ENCODE data around the gene TTLL5.

The TTLL5 gene

DNA sequence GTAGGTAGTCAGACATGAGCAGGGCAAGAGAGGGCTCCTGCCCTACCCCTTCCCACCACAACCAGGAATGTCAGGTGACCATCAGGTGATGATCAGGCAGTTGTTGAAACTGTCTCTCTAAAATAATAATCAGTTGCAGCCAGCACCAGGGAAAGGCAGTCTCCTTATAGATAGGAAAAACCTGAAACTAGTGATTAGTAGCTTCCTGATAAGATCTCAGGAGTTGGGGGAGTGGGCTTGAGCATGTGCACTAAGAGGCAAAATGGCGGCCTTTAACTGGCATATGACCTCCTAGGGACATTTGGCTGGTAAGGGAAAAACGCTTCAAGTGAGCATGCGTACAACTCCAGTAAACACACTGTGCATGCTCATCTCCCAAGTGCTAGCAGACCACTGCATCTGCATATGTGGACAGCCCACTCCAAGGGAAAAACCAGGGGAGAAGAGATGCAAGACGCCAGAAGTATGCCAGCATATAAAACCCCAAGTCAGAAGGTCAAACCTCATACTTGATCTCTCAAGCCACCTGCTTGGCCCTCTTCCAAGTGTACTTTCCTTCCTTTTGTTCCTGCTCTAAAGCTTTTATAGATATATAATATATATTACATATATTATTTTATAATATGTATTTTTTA, 283.7 kb downstream of the TTLL5 start:
- Histone ChIP-seq H3K9ac (ENCODE audit: low read depth, low read length, poor library complexity) (no peak overlapping the region), H3K79me1 (ENCODE audit: low read depth, low read length) (no peaks in the 10 kb centered on the region), H3K9me3 (replicated peaks in 1 of 2; ENCODE audit: control insufficient read depth in 2 of 2, insufficient read depth in 1 of 2, low read depth in 1 of 2, low read length in 2 of 2) (no peaks in the 10 kb centered on the region), H2BK15ac (ENCODE audit: low read length) (no peak overlapping the region), H3K36me3 (replicated peaks in 1 of 2; ENCODE audit: control insufficient read depth in 2 of 2, insufficient read depth in 2 of 2, low read length in 2 of 2) (peaks cover 0 to 3% of the 10 kb centered on the region in 2 donors), H3K4me1 (ENCODE audit: control insufficient read depth in 2 of 2, insufficient read depth in 1 of 2, low read depth in 1 of 2, low read length in 2 of 2) (no peaks in the 10 kb centered on the region), H3K23ac (ENCODE audit: low read depth, low read length, poor library complexity) (no peak overlapping the region), H3K27ac (replicated peaks; ENCODE audit: low read length) (no peak overlapping the region), H4K8ac (ENCODE audit: low read depth, low read length) (no peak overlapping the region), H2BK12ac (ENCODE audit: low read length) (no peak overlapping the region), H2AFZ (ENCODE audit: low read length) (no peak overlapping the region), H2BK5ac (ENCODE audit: low read length) (no peak overlapping the region), H3K4ac (ENCODE audit: low read length) (no peak overlapping the region), H3K27me3 (ENCODE audit: control insufficient read depth in 3 of 3, insufficient read depth in 3 of 3, low read depth in 1 of 3, low read length in 3 of 3) (no peaks in the 10 kb centered on the region), H3K14ac (ENCODE audit: low read length) (no peak overlapping the region), H3K18ac (ENCODE audit: low read length) (no peak overlapping the region), H3K4me2 (ENCODE audit: insufficient read depth, low read length, poor library complexity, severe bottlenecking) (no peak overlapping the region), H3K4me3 (ENCODE audit: low read length in 2 of 2) (no peak overlapping the region), H2AK5ac (ENCODE audit: low read depth, low read length) (no peak overlapping the region), H2BK120ac (ENCODE audit: low read depth, low read length) (no peak overlapping the region), H4K91ac (ENCODE audit: low read depth, low read length, poor library complexity) (no peak overlapping the region)
- DNase-seq (ENCODE audit: low spot score), result no peak
- WGBS, 2 donors (ENCODE audit: extremely low coverage in 2 of 2, insufficient read length in 2 of 2, insufficient replicate concordance in 1 of 2), result no CpG with 5 or more reads among the region's 4 CpGs

GRCh38 chr14:75946785-75947184, 285.7 kb downstream of the TTLL5 start:
- Histone ChIP-seq H2AK5ac (ENCODE audit: low read depth, low read length) (no peak overlapping the region), H3K27ac (replicated peaks; ENCODE audit: low read length) (no peak overlapping the region), H4K8ac (ENCODE audit: low read depth, low read length) (no peak overlapping the region), H3K23ac (ENCODE audit: low read depth, low read length, poor library complexity) (no peak overlapping the region), H3K4me2 (ENCODE audit: insufficient read depth, low read length, poor library complexity, severe bottlenecking) (no peak overlapping the region), H3K27me3 (ENCODE audit: control insufficient read depth in 3 of 3, insufficient read depth in 3 of 3, low read depth in 1 of 3, low read length in 3 of 3) (no peaks in the 10 kb centered on the region), H2BK5ac (ENCODE audit: low read length) (no peak overlapping the region), H2BK120ac (ENCODE audit: low read depth, low read length) (no peak overlapping the region), H3K14ac (ENCODE audit: low read length) (no peak overlapping the region), H3K4me1 (ENCODE audit: control insufficient read depth in 2 of 2, insufficient read depth in 1 of 2, low read depth in 1 of 2, low read length in 2 of 2) (no peaks in the 10 kb centered on the region), H2AFZ (ENCODE audit: low read length) (no peak overlapping the region), H2BK15ac (ENCODE audit: low read length) (no peak overlapping the region), H3K36me3 (replicated peaks in 1 of 2; ENCODE audit: control insufficient read depth in 2 of 2, insufficient read depth in 2 of 2, low read length in 2 of 2) (peaks cover 0 to 3% of the 10 kb centered on the region in 2 donors), H2BK12ac (ENCODE audit: low read length) (no peak overlapping the region), H3K4ac (ENCODE audit: low read length) (no peak overlapping the region), H3K9me3 (replicated peaks in 1 of 2; ENCODE audit: control insufficient read depth in 2 of 2, insufficient read depth in 1 of 2, low read depth in 1 of 2, low read length in 2 of 2) (no peaks in the 10 kb centered on the region), H3K9ac (ENCODE audit: low read depth, low read length, poor library complexity) (no peak overlapping the region), H3K79me1 (ENCODE audit: low read depth, low read length) (no peaks in the 10 kb centered on the region), H3K4me3 (ENCODE audit: low read length in 2 of 2) (no peak overlapping the region), H3K18ac (ENCODE audit: low read length) (no peak overlapping the region), H4K91ac (ENCODE audit: low read depth, low read length, poor library complexity) (no peak overlapping the region)
- DNase-seq (ENCODE audit: low spot score), result no peak
- WGBS, 2 donors (ENCODE audit: extremely low coverage in 2 of 2, insufficient read length in 2 of 2, insufficient replicate concordance in 1 of 2), result no CpG with 5 or more reads among the region's 5 CpGs

- no peak overlapping the region for H3K4me3 ChIP-seq (ENCODE audit: low read length in 2 of 2)
- no peak overlapping the region for H3K27ac ChIP-seq (replicated peaks; ENCODE audit: low read length)
- no peak for DNase-seq (ENCODE audit: low spot score)
- H3K79me1 ChIP-seq (ENCODE audit: low read depth, low read length), result no peaks in the 10 kb centered on the region
- peaks cover 3 to 12% of the 10 kb centered on the region in 2 donors for H3K36me3 ChIP-seq (replicated peaks in 1 of 2; ENCODE audit: control insufficient read depth in 2 of 2, insufficient read depth in 2 of 2, low read length in 2 of 2)
- no peak overlapping the region for H2BK12ac ChIP-seq (ENCODE audit: low read length)
- H3K9ac ChIP-seq (ENCODE audit: low read depth, low read length, poor library complexity), result no peak overlapping the region
- H2BK5ac ChIP-seq (ENCODE audit: low read length), result no peak overlapping the region
- no peak overlapping the region for H2BK120ac ChIP-seq (ENCODE audit: low read depth, low read length)
- no peak overlapping the region for H2AFZ ChIP-seq (ENCODE audit: low read length)
- H3K9me3 ChIP-seq (replicated peaks in 1 of 2; ENCODE audit: control insufficient read depth in 2 of 2, insufficient read depth in 1 of 2, low read depth in 1 of 2, low read length in 2 of 2), result peaks cover 2 to 4% of the 10 kb centered on the region in 2 donors
- no peak overlapping the region for H3K4ac ChIP-seq (ENCODE audit: low read length)
- H3K4me2 ChIP-seq (ENCODE audit: insufficient read depth, low read length, poor library complexity, severe bottlenecking), result no peak overlapping the region
- no peaks in the 10 kb centered on the region for H3K27me3 ChIP-seq (ENCODE audit: control insufficient read depth in 3 of 3, insufficient read depth in 3 of 3, low read depth in 1 of 3, low read length in 3 of 3)
- H3K23ac ChIP-seq (ENCODE audit: low read depth, low read length, poor library complexity), result no peak overlapping the region
- H3K4me1 ChIP-seq (ENCODE audit: control insufficient read depth in 2 of 2, insufficient read depth in 1 of 2, low read depth in 1 of 2, low read length in 2 of 2), result no peaks in the 10 kb centered on the region
- H4K8ac ChIP-seq (ENCODE audit: low read depth, low read length), result no peak overlapping the region
- no peak overlapping the region for H3K14ac ChIP-seq (ENCODE audit: low read length)
- H2AK5ac ChIP-seq (ENCODE audit: low read depth, low read length), result no peak overlapping the region
- no CpG with 5 or more reads among the region's 3 CpGs for WGBS, 2 donors (ENCODE audit: extremely low coverage in 2 of 2, insufficient read length in 2 of 2, insufficient replicate concordance in 1 of 2)
- H2BK15ac ChIP-seq (ENCODE audit: low read length), result no peak overlapping the region
- H3K18ac ChIP-seq (ENCODE audit: low read length), result no peak overlapping the region
- H4K91ac ChIP-seq (ENCODE audit: low read depth, low read length, poor library complexity), result no peak overlapping the region
These were observed 291.4 kb downstream of the TTLL5 start for GRCh38 chr14:75952489-75952888.

GRCh38 chr14:75959031-75959430, 298.0 kb downstream of the TTLL5 start:
- Histone ChIP-seq H3K79me1 (ENCODE audit: low read depth, low read length) (no peaks in the 10 kb centered on the region), H3K36me3 (replicated peaks in 1 of 2; ENCODE audit: control insufficient read depth in 2 of 2, insufficient read depth in 2 of 2, low read length in 2 of 2) (peaks cover 5 to 14% of the 10 kb centered on the region in 2 donors), H3K27me3 (ENCODE audit: control insufficient read depth in 3 of 3, insufficient read depth in 3 of 3, low read depth in 1 of 3, low read length in 3 of 3) (no peaks in the 10 kb centered on the region), H3K4me3 (ENCODE audit: low read length in 2 of 2) (no peak overlapping the region), H3K4ac (ENCODE audit: low read length) (no peak overlapping the region), H2BK5ac (ENCODE audit: low read length) (no peak overlapping the region), H4K91ac (ENCODE audit: low read depth, low read length, poor library complexity) (no peak overlapping the region), H4K8ac (ENCODE audit: low read depth, low read length) (no peak overlapping the region), H3K23ac (ENCODE audit: low read depth, low read length, poor library complexity) (no peak overlapping the region), H3K4me2 (ENCODE audit: insufficient read depth, low read length, poor library complexity, severe bottlenecking) (no peak overlapping the region), H3K4me1 (ENCODE audit: control insufficient read depth in 2 of 2, insufficient read depth in 1 of 2, low read depth in 1 of 2, low read length in 2 of 2) (no peaks in the 10 kb centered on the region), H2BK120ac (ENCODE audit: low read depth, low read length) (no peak overlapping the region), H2AFZ (ENCODE audit: low read length) (no peak overlapping the region), H3K9ac (ENCODE audit: low read depth, low read length, poor library complexity) (no peak overlapping the region), H2AK5ac (ENCODE audit: low read depth, low read length) (no peak overlapping the region), H2BK15ac (ENCODE audit: low read length) (no peak overlapping the region), H3K27ac (replicated peaks; ENCODE audit: low read length) (no peak overlapping the region), H3K9me3 (replicated peaks in 1 of 2; ENCODE audit: control insufficient read depth in 2 of 2, insufficient read depth in 1 of 2, low read depth in 1 of 2, low read length in 2 of 2) (no peaks in the 10 kb centered on the region), H3K18ac (ENCODE audit: low read length) (no peak overlapping the region), H2BK12ac (ENCODE audit: low read length) (no peak overlapping the region), H3K14ac (ENCODE audit: low read length) (no peak overlapping the region)
- no peak for DNase-seq (ENCODE audit: low spot score)
- no CpG with 5 or more reads among the region's 9 CpGs for WGBS, 2 donors (ENCODE audit: extremely low coverage in 2 of 2, insufficient read length in 2 of 2, insufficient replicate concordance in 1 of 2)

Measured in neuronal stem cell (in vitro differentiated cells).